ENCODE results near the gene SPATA13. TPM values are rescaled to one million over a fixed set of nuclear protein-coding genes. Genes with fewer than 3 reads are reported as not detected.
"Not testable (repeated sequence)": the region's sequence is repeated elsewhere in the genome, so short reads cannot be mapped to it uniquely, and the experiment has no call there.

Gene SPATA13
- total RNA-seq, 1 donor from 2014 or later, result 11.4 TPM

DNA sequence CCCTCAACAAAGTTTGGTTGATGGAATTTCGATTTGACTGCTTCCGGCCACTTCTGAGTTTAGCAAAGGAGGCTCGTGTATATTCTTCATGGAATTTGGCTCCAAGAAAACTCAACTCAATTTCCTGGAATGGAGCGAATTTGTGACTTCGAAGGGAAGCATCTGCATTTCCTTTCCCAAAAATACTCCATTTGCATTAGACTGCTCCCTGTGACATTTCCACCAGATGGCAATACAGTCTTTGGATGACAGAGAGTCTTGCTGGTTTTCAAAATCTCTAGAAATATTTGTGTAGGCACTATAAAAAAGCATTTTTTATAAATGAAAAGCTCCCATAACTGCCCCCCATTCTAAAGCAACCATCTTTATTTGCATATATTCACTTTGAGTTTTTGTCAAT, 152.9 kb downstream of the SPATA13 start:
- no peaks in the 10 kb centered on the region for H3K9me3 Mint-ChIP-seq (ENCODE audit: unreplicated experiment)
- H3K4me3 Mint-ChIP-seq (ENCODE audit: unreplicated experiment), result no peak overlapping the region
- TF ChIP-seq, protein P1, sequence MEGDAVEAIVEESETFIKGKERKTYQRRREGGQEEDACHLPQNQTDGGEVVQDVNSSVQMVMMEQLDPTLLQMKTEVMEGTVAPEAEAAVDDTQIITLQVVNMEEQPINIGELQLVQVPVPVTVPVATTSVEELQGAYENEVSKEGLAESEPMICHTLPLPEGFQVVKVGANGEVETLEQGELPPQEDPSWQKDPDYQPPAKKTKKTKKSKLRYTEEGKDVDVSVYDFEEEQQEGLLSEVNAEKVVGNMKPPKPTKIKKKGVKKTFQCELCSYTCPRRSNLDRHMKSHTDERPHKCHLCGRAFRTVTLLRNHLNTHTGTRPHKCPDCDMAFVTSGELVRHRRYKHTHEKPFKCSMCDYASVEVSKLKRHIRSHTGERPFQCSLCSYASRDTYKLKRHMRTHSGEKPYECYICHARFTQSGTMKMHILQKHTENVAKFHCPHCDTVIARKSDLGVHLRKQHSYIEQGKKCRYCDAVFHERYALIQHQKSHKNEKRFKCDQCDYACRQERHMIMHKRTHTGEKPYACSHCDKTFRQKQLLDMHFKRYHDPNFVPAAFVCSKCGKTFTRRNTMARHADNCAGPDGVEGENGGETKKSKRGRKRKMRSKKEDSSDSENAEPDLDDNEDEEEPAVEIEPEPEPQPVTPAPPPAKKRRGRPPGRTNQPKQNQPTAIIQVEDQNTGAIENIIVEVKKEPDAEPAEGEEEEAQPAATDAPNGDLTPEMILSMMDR (IDR thresholded peaks at IDR 0.05; ENCODE audit: unreplicated experiment), result no peak
- no peak overlapping the region for H3K27ac Mint-ChIP-seq (ENCODE audit: unreplicated experiment)
- no peak for DNase-seq (ENCODE audit: low spot score)
- H3K36me3 Mint-ChIP-seq (ENCODE audit: low read depth, unreplicated experiment), result no peaks in the 10 kb centered on the region
- no peaks in the 10 kb centered on the region for H3K27me3 Mint-ChIP-seq (ENCODE audit: unreplicated experiment)
- peaks cover 8% of the 10 kb centered on the region for H3K4me1 Mint-ChIP-seq (ENCODE audit: unreplicated experiment)

DNA sequence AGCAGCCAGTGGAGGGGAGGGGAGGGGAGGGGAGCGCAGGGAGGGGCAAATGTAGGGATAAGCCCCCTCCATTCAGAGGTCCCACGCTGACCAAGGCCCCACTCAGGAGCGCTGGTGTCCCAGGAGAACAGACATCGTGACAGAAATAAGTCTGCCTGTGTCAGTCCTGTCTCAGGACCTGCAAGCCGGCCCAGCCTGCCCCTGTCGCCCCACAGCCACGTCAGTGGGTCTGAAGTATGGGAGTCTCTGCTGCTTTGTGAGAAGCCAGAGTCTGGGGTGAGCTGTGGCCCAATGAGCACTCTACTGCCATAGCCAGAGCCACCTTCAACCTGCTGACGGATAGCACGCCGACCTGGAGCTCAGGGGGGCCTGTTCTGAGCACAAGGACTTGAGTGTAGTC, 157.3 kb downstream of the SPATA13 start:
- H3K4me3 Mint-ChIP-seq (ENCODE audit: unreplicated experiment); H3K27ac Mint-ChIP-seq (ENCODE audit: unreplicated experiment); DNase-seq (ENCODE audit: low spot score); H3K36me3 Mint-ChIP-seq (ENCODE audit: low read depth, unreplicated experiment); H3K4me1 Mint-ChIP-seq (ENCODE audit: unreplicated experiment); H3K27me3 Mint-ChIP-seq (ENCODE audit: unreplicated experiment); H3K9me3 Mint-ChIP-seq (ENCODE audit: unreplicated experiment): not testable (repeated sequence)

DNA sequence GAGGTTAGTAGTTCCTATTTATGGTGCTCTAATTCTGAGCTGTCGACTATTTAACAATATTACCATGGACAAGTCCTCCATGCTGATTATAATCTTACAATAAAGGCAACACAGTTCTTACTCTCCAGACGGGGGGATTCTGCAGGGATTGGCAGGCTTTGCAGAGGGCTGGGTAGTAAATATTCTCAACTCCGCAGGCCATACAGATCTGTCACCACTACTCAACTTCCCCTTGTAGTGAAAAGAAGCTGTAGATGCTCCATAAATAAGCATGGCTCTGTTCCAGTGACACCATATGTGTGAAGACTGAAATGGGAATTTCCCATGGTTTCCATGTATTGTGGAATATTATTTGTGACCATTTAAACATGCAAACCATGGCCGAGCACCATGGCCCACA, 158.4 kb downstream of the SPATA13 start:
- not testable (repeated sequence) for H3K4me1 Mint-ChIP-seq (ENCODE audit: unreplicated experiment); H3K9me3 Mint-ChIP-seq (ENCODE audit: unreplicated experiment); H3K27ac Mint-ChIP-seq (ENCODE audit: unreplicated experiment); H3K36me3 Mint-ChIP-seq (ENCODE audit: low read depth, unreplicated experiment); H3K27me3 Mint-ChIP-seq (ENCODE audit: unreplicated experiment); H3K4me3 Mint-ChIP-seq (ENCODE audit: unreplicated experiment); DNase-seq (ENCODE audit: low spot score)

DNA sequence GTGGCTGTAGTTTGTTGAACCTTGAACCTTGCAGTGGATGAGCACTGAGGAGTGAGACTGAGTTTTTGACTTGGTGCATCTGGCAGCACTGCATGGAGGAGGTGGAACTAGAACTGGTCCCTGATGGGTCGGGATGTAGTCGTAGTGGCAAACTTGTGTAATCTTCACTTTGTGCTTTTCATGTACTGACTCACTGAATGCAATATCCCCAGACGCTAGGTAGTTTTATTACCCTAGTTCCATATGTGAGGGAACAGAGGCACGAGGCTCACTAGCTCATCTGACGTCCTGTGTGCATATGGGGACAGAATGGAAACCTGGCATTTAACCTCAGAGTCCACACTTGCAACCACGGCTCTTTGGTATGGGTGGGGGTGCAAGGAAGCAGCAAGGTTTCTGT, 159.1 kb downstream of the SPATA13 start:
- not testable (repeated sequence) for H3K36me3 Mint-ChIP-seq (ENCODE audit: low read depth, unreplicated experiment); H3K9me3 Mint-ChIP-seq (ENCODE audit: unreplicated experiment); H3K4me3 Mint-ChIP-seq (ENCODE audit: unreplicated experiment); H3K27me3 Mint-ChIP-seq (ENCODE audit: unreplicated experiment); H3K27ac Mint-ChIP-seq (ENCODE audit: unreplicated experiment); DNase-seq (ENCODE audit: low spot score); H3K4me1 Mint-ChIP-seq (ENCODE audit: unreplicated experiment)

DNA sequence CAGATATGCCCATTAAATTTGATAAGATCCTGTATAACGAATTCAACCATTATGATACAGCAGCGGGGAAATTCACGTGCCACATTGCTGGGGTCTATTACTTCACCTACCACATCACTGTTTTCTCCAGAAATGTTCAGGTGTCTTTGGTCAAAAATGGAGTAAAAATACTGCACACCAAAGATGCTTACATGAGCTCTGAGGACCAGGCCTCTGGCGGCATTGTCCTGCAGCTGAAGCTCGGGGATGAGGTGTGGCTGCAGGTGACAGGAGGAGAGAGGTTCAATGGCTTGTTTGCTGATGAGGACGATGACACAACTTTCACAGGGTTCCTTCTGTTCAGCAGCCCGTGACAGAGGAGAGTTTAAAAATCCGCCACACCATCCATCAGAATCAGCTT, 160.9 kb downstream of the SPATA13 start:
- not testable (repeated sequence) for H3K4me1 Mint-ChIP-seq (ENCODE audit: unreplicated experiment); H3K36me3 Mint-ChIP-seq (ENCODE audit: low read depth, unreplicated experiment); H3K9me3 Mint-ChIP-seq (ENCODE audit: unreplicated experiment); DNase-seq (ENCODE audit: low spot score); H3K27me3 Mint-ChIP-seq (ENCODE audit: unreplicated experiment); H3K27ac Mint-ChIP-seq (ENCODE audit: unreplicated experiment); H3K4me3 Mint-ChIP-seq (ENCODE audit: unreplicated experiment)

DNA sequence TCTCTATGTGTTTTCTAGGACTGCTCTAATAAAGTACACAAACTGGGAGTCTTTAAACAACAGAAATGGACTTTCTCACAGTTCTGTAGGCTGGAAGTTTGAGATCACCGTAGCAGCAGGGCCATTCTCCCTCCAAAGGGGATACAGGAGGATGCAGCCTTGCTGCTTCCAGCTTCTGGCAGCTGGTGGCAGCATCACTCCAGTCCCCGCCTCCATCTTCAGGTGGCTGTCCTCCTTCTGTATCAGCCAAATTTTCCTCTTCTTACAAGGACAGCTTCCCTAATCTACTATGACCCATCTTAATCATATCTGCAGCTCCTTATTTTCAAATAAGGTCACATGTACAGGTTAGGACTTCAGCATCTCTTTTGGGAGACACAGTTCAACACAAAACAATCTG, 161.9 kb downstream of the SPATA13 start:
- not testable (repeated sequence) for H3K27me3 Mint-ChIP-seq (ENCODE audit: unreplicated experiment); DNase-seq (ENCODE audit: low spot score); H3K27ac Mint-ChIP-seq (ENCODE audit: unreplicated experiment); H3K4me3 Mint-ChIP-seq (ENCODE audit: unreplicated experiment); H3K9me3 Mint-ChIP-seq (ENCODE audit: unreplicated experiment); H3K4me1 Mint-ChIP-seq (ENCODE audit: unreplicated experiment); H3K36me3 Mint-ChIP-seq (ENCODE audit: low read depth, unreplicated experiment)

DNA sequence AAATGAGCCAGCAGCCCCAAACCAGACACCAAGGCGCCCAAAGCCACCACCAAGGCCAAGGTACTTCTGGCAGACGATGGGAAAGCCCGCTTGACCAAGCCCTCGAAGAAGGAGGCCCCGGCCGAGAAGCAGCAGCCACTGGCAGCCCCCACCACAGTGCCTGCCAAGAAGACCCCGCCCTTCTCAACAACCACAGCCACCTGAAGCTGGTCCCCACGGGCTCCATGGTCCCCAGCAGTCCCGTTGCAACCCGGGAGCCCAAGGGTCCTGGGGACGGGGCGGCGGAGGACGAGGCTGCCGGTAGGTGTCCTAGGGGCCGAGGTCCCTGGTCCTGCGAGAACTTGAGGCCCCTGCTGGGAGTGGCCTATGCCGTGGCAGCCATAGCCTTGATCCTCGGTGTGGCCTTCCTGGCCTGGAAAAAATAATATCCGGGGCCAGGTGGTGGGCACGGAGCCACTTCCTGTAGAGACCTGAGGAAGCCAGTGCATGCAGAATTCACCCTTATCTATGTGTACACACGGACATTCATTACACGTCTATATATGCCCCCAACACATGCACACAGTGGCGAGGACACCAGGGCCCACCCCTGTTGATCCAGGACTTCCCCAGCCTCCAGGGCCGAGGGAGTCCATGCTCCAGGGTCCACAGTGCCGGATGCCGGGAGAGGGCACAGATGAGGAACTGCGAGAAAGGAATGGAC, 162.7 kb downstream of the SPATA13 start:
- DNase-seq (ENCODE audit: low spot score), result no peak
- Mint-ChIP-seq H3K27ac (ENCODE audit: unreplicated experiment) (no peak overlapping the region), H3K9me3 (ENCODE audit: unreplicated experiment) (no peaks in the 10 kb centered on the region), H3K4me1 (ENCODE audit: unreplicated experiment) (no peaks in the 10 kb centered on the region), H3K27me3 (ENCODE audit: unreplicated experiment) (no peaks in the 10 kb centered on the region), H3K36me3 (ENCODE audit: low read depth, unreplicated experiment) (no peaks in the 10 kb centered on the region), H3K4me3 (ENCODE audit: unreplicated experiment) (no peak overlapping the region)
- TF ChIP-seq, protein P1 (IDR thresholded peaks at IDR 0.05; ENCODE audit: unreplicated experiment), result no peak
